Mucosa of descending colon (tissue), 3 donors: ENCODE data around the gene EFNA5. TPM values are rescaled to one million over a fixed set of nuclear protein-coding genes. Genes with fewer than 3 reads are reported as not detected.

ENCODE experiments used
- ATAC-seq: fragments of 200-7000 bp; cut with Tn5 transposase; one replicate; pipeline ENCODE4 v1.9.1; 2020; ENCODE audit warnings: mild to moderate bottlenecking, moderate library complexity
- DNase-seq, 3 donors: peaks; one replicate each; pipeline ENCODE4 v3.0.0-alpha.2; 2020
- H3K36me3 ChIP-seq: fragments of 200-600 bp; one replicate; pipeline ENCODE4 v1.8.0; 2021; ENCODE audit warnings: low read depth, mild to moderate bottlenecking
- H3K4me1 ChIP-seq: fragments of 200-600 bp; one replicate; pipeline ENCODE4 v1.8.0; 2021; ENCODE audit warnings: low read depth, mild to moderate bottlenecking
- H3K4me3 ChIP-seq: fragments of 200-600 bp; one replicate; pipeline ENCODE4 v1.8.0; 2021; ENCODE audit warnings: mild to moderate bottlenecking
- H3K9me3 ChIP-seq: fragments of 200-600 bp; one replicate; pipeline ENCODE4 v1.8.0; 2021; ENCODE audit warnings: mild to moderate bottlenecking
- intact Hi-C, 2 donors: fragments of 100-400 bp; cut with DNase I in 1 of 2; cut with micrococcal nuclease in 1 of 2; formaldehyde crosslinking; loops; one replicate each; pipeline versions ENCODE4 v1.11.0 to v1.11.1; 2022; cut with DNase I, micrococcal nuclease
- total RNA-seq, 3 donors: library from RNA; stranded (reverse); fragmentation: NEBNext Ultra II Directional in 2 of 3; extraction: Animal tissue kit (Norgen Biotek cat#: 25700) in 2 of 3; gene quantifications; one replicate each; pipeline versions ENCODE4 v1.2.1 to v1.2.4, GENCODE V29; 2021 to 2023
- TF ChIP-seq, protein P1 (sequence below): fragments of 200-600 bp; IDR thresholded peaks from one replicate; pipeline ENCODE4 v1.8.0; 2022; ENCODE audit warnings: antibody characterized with exemption, mild to moderate bottlenecking
- donor health status: DM: no; HTN: no; CAD: no; lungs with moderate emphysema.
- donor health status: DM: no; HTN: no; CAD: no.
- donor health status: DM: no; HTN: yes; CAD: no.

EFNA5 gene
- total RNA-seq, 3 donors from 2014 or later = 12.7 to 14.4 (median 14.3) TPM

DNA sequence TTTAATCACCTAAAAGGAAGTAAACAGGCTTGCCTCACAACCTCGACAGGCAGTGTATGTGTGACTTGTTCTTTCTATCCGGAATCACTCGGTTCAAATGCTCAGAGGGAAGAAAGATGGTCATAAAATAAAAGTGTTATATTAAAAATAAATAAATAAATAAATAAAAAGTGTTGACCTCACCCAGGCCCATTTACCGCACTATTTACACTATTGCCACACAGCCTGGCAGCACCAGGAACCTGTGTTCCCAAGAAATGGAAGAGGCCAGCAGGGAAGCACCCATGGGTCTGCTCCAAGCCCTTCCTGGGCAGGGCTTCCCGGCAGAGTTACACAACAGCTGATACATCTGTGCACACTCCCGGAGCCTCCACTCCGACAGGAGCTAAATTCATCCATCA lies 127.9 kb downstream of the EFNA5 start:
- ATAC-seq (peak; percentile 90), DNase-seq (peak; percentile 25 to 70 (median 40))
- H3K36me3 ChIP-seq = no peaks in the 10 kb centered on the region
- TF ChIP-seq, protein P1, sequence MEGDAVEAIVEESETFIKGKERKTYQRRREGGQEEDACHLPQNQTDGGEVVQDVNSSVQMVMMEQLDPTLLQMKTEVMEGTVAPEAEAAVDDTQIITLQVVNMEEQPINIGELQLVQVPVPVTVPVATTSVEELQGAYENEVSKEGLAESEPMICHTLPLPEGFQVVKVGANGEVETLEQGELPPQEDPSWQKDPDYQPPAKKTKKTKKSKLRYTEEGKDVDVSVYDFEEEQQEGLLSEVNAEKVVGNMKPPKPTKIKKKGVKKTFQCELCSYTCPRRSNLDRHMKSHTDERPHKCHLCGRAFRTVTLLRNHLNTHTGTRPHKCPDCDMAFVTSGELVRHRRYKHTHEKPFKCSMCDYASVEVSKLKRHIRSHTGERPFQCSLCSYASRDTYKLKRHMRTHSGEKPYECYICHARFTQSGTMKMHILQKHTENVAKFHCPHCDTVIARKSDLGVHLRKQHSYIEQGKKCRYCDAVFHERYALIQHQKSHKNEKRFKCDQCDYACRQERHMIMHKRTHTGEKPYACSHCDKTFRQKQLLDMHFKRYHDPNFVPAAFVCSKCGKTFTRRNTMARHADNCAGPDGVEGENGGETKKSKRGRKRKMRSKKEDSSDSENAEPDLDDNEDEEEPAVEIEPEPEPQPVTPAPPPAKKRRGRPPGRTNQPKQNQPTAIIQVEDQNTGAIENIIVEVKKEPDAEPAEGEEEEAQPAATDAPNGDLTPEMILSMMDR = no peak
- intact Hi-C loops = no loop called here
- no peaks in the 10 kb centered on the region for H3K9me3 ChIP-seq
- no peak overlapping the region for H3K4me3 ChIP-seq
- H3K4me1 ChIP-seq = no peaks in the 10 kb centered on the region

DNA sequence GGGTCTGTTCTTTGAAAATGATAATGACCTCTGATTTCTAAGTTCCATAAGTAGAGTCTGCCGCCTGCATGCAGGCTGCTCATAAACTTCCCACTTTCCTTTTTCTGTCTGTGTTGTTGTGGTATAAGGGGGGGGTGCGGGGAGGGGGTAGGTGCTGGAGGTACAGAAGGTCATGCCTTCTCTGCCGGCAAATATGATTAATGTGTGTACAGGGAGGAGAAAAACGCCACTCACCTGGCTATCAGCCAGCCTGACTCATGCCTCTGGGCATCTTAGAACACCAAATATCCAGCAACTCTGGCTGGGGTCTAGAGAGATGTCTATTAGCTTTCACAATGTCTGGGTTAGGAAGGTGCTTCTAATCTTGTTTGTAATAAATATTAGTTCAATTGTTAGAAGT lies 128.3 kb downstream of the EFNA5 start:
- DNase-seq = peak in 2 of 3 donors; percentile 25 to 53
- intact Hi-C loops = no loop called here
- no peak overlapping the region for H3K4me3 ChIP-seq

DNA sequence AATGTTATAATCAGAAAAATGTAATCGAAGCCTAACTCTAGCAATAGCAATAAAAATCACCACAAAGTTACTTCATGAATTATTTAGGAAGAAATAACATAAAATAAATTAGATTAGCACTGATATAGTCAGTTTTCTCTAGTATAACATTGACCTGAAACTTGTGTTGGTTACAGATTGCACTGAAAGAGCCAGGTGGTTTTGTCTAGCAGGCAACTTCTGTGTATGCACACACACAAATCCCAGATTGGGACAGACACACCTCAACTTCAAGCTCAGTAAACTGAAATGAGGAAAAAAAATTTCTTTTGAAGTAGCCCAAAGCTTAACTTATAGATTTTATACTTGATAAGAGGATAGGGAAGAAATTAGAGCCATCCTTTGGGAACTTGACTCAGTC lies 129.3 kb downstream of the EFNA5 start:
- no peaks in the 10 kb centered on the region for H3K9me3 ChIP-seq
- DNase-seq = no peak
- intact Hi-C loops = no loop called here
- no peak overlapping the region for H3K4me3 ChIP-seq
- TF ChIP-seq, protein P1 = no peak
- H3K36me3 ChIP-seq = no peaks in the 10 kb centered on the region
- ATAC-seq = no peak
- no peaks in the 10 kb centered on the region for H3K4me1 ChIP-seq

More for the DNA sequence above, 128.3 kb downstream of the EFNA5 start:
- peak; percentile 74 for ATAC-seq
- H3K4me1 ChIP-seq = no peaks in the 10 kb centered on the region
- H3K9me3 ChIP-seq = no peaks in the 10 kb centered on the region
- no peaks in the 10 kb centered on the region for H3K36me3 ChIP-seq
- TF ChIP-seq, protein P1 = no peak

DNA sequence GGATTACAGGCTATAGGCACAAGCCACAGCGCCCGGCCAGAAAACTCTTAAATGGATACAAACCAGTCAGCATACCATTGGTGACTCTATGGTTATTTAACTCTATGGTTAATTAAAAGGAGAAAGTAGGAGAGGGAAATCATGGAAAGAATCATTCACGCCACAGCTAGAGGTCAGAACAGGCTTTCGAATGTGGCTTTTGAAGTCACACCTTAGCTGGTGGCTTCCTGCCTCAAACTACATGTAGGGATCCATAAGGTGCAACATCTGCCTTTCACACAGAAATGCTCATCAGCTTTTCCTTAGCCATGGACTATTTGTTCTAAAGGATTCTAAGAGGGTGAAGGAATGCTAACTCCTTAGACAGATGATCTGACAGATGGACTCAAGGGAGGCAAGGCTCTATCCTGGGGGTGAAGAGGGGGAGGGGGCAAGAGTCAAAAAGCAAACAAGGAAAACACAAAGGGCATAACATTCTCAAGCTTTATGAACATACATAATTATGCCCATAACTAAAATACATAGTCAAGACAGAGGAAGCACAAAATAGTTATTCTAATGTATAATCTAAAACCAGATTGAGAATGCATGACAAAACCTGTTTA lies 130.9 kb downstream of the EFNA5 start:
- TF ChIP-seq, protein P1 = no peak
- Histone ChIP-seq H3K36me3 (no peaks in the 10 kb centered on the region), H3K9me3 (no peaks in the 10 kb centered on the region), H3K4me3 (no peak overlapping the region), H3K4me1 (no peaks in the 10 kb centered on the region)
- DNase-seq (no peak), ATAC-seq (no peak)
- intact Hi-C loops = no loop called here

DNA sequence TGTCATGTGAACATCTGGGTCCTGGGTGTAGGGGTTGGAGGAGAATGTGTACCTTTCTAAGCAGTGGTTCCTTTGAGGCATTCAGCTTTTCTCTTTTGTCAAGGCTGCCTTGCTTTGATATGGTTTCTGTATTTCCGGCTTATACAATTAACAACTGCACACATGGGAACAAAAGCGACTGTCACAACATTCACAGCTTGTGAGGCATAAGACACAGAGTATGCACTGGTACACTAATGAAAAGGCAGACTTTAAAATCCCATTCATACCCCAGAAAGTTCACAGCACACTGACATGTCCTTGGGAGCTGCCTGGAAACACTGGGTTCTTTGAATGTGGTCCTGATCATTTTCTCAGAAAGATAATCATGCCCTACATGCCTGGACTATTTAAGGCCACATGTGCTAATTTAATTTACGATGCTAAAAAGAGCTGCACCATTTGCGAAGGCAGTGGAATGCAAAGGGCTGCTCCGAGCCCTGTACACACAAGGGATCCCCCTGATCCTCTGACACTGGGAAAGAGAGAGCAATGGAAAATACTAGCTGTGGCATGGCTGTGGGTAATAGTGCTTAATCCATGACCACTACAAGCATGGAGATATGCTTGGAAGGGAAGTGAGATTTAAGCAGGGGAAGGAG lies 131.8 kb downstream of the EFNA5 start:
- ATAC-seq (no peak), DNase-seq (no peak)
- H3K9me3 ChIP-seq = no peaks in the 10 kb centered on the region
- no peaks in the 10 kb centered on the region for H3K36me3 ChIP-seq
- TF ChIP-seq, protein P1 = no peak
- H3K4me3 ChIP-seq = no peak overlapping the region
- no peaks in the 10 kb centered on the region for H3K4me1 ChIP-seq
- intact Hi-C loops = no loop called here
